ENCODE data around the gene DLX6.

- TF ChIP-seq CTCF (IDR thresholded peaks at IDR 0.05; ENCODE audit: control extremely low read depth in 1 of 3, insufficient read depth in 1 of 3, low read depth in 1 of 3, low read length in 3 of 3), result no peak
- TF ChIP-seq RFX5 (IDR thresholded peaks at IDR 0.05; ENCODE audit: borderline replicate concordance, low read depth, low read length), result no peak
- TF ChIP-seq RAD21 (IDR thresholded peaks at IDR 0.05 in 1 of 2, conservative IDR thresholded peaks at IDR 0.05 in 1 of 2; ENCODE audit: low read depth in 2 of 2, low read length in 2 of 2), result no peak
- TF ChIP-seq SIN3A (conservative IDR thresholded peaks at IDR 0.05 in 1 of 2, IDR thresholded peaks at IDR 0.05 in 1 of 2; ENCODE audit: low read depth in 1 of 2, low read length in 2 of 2), result no peak
- no peak for TF ChIP-seq GABPA (IDR thresholded peaks at IDR 0.05; ENCODE audit: borderline replicate concordance, insufficient read depth, low read length)
- no peak for TF ChIP-seq BACH1 (IDR thresholded peaks at IDR 0.05; ENCODE audit: low read length)
- no peak for TF ChIP-seq KDM1A (IDR thresholded peaks at IDR 0.05; ENCODE audit: borderline replicate concordance, low read length)
- no peak for TF ChIP-seq YY1 (IDR thresholded peaks at IDR 0.05; ENCODE audit: low read depth, low read length)
- TF ChIP-seq EGR1 (IDR thresholded peaks at IDR 0.05; ENCODE audit: borderline replicate concordance, low read depth, low read length), result no peak
- no peak for TF ChIP-seq TEAD4 (IDR thresholded peaks at IDR 0.05; ENCODE audit: low read depth, low read length)
- peak; percentile 71 for TF ChIP-seq EZH2 (IDR thresholded peaks at IDR 0.05; ENCODE audit: low read depth, low read length, severe bottlenecking)
- no peak for TF ChIP-seq USF2 (IDR thresholded peaks at IDR 0.05; ENCODE audit: low read length)
- TF ChIP-seq ZNF274 (IDR thresholded peaks at IDR 0.05; ENCODE audit: borderline replicate concordance, extremely low read depth, low read length), result no peak
Observed at GRCh38 chr7:97007583-97007861, 2.2 kb downstream of the DLX6 start.
